HCT116 (cell line): ENCODE data around the gene MAP2K4. TPM values are rescaled to one million over a fixed set of nuclear protein-coding genes. Genes with fewer than 3 reads are reported as not detected.
A peak's percentile ranks its signal among the peaks of the same experiment; 100 is the strongest.

ENCODE experiments used
- ATAC-seq: fragments of 200-7000 bp; cut with Tn5 transposase; 2 replicates; pipeline ENCODE4 v1.9.1; 2020; ENCODE audit warnings: mild to moderate bottlenecking, moderate library complexity
- BruUV-seq: library from RNA; stranded (reverse); fragments of 400-500 nt; replicated peaks from 2 replicates; lab custom pipeline; 2021; lab: Mats Ljungman, UMichigan
- CTCF ChIA-PET: fragments of 300-600 bp; sonication (Branson Sonifier 250); formaldehyde crosslinking; loops from one replicate; lab custom pipeline; 2021; ENCODE audit warnings: antibody characterized with exemption; lab: Charles Lee
- POLR2A ChIA-PET: fragments of 300-600, 350-600 bp; sonication (Branson Sonifier 250); formaldehyde crosslinking; loops from one replicate; lab custom pipeline; 2021; ENCODE audit warnings: antibody characterized with exemption; lab: Charles Lee
- RAD21 ChIA-PET, 2 experiments: fragments of 300-600 bp; sonication (Branson Sonifier 250); formaldehyde crosslinking; loops; one replicate each; lab custom pipeline; 2023; ENCODE audit warnings: low total read pairs in 2 of 2; ENCODE audit not compliant: uncharacterized antibody in 2 of 2, unreplicated experiment in 2 of 2, low non-redundant PET in 1 of 2; lab: Charles Lee
- DNase-seq: peaks from one replicate; pipeline ENCODE4 v3.0.0-alpha.2; 2010; ENCODE audit warnings: low read depth, low spot score
- H2AFZ ChIP-seq: fragments of 200-600 bp; shearing (Covaris generic), sonication (generic); 2 replicates; pipeline ENCODE4 v1.6.1; 2017; ENCODE audit warnings: low read depth, mixed run types, mixed read lengths, antibody characterized with exemption, low read length; ENCODE audit not compliant: poor library complexity, severe bottlenecking
- H3K27ac ChIP-seq: 2 replicates; pipeline ENCODE4 v1.5.1; 2012; ENCODE audit warnings: low read depth, low read length
- H3K27me3 ChIP-seq: fragments of 200-600 bp; sonication (generic); 2 replicates; pipeline ENCODE4 v1.6.1; 2016; ENCODE audit warnings: mixed run types, low read length, mixed read lengths; ENCODE audit not compliant: insufficient read depth
- H3K36me3 ChIP-seq, 2 experiments: fragments of 200-500 bp in 1 of 2; fragments of 200-600 bp in 1 of 2; sonication (Bioruptor generic) in 1 of 2; sonication (generic) in 1 of 2; 2 replicates each; pipeline versions ENCODE4 v1.5.1 to v1.6.1; 2014 to 2016; ENCODE audit warnings: low read length in 2 of 2, inconsistent platforms in 1 of 2, mixed read lengths in 1 of 2, mixed run types in 1 of 2; ENCODE audit not compliant: insufficient read depth in 2 of 2, control insufficient read depth in 1 of 2
- H3K4me1 ChIP-seq, 2 experiments: fragments of 200-600 bp in 1 of 2; sonication (generic) in 1 of 2; 2 replicates each; pipeline versions ENCODE4 v1.5.1 to v1.6.1; 2012 to 2017; ENCODE audit warnings: low read length in 2 of 2, inconsistent platforms in 1 of 2, mild to moderate bottlenecking in 1 of 2, mixed read lengths in 1 of 2, mixed run types in 1 of 2, moderate library complexity in 1 of 2; ENCODE audit not compliant: insufficient read depth in 2 of 2, control insufficient read depth in 1 of 2
- H3K4me2 ChIP-seq: fragments of 200-600 bp; sonication (generic); 2 replicates; pipeline ENCODE4 v1.6.1; 2017; ENCODE audit warnings: mixed run types, low read length, mixed read lengths
- H3K4me3 ChIP-seq, 2 experiments: fragments of 200-600 bp in 1 of 2; sonication (generic) in 1 of 2; replicated peaks in 1 of 2; 2 replicates each; pipeline ENCODE4 v1.5.1; 2011 to 2016; ENCODE audit warnings: low read length in 2 of 2, control low read depth in 1 of 2, low read depth in 1 of 2, mild to moderate bottlenecking in 1 of 2, mixed read lengths in 1 of 2, mixed run types in 1 of 2
- H3K79me2 ChIP-seq: fragments of 200-600 bp; sonication (generic); 2 replicates; pipeline ENCODE4 v1.6.1; 2017; ENCODE audit warnings: mild to moderate bottlenecking, mixed run types, low read length, moderate library complexity, mixed read lengths; ENCODE audit not compliant: insufficient read depth
- H3K9ac ChIP-seq: fragments of 200-600 bp; sonication (generic); 2 replicates; pipeline ENCODE4 v1.6.1; 2016; ENCODE audit warnings: low read length, mixed read lengths
- H3K9me2 ChIP-seq: fragments of 200-600 bp; sonication (generic), shearing (Covaris generic); 2 replicates; pipeline ENCODE4 v1.6.1; 2017; ENCODE audit warnings: mixed run types, mild to moderate bottlenecking, moderate library complexity; ENCODE audit not compliant: insufficient read depth
- H3K9me3 ChIP-seq, 2 experiments: fragments of 200-500 bp in 1 of 2; fragments of 200-600 bp in 1 of 2; sonication (Bioruptor generic) in 1 of 2; sonication (generic) in 1 of 2; 2 replicates each; pipeline ENCODE4 v1.6.1; 2014 to 2017; ENCODE audit warnings: low read length in 2 of 2, mixed read lengths in 2 of 2, inconsistent platforms in 1 of 2, low read depth in 1 of 2, mild to moderate bottlenecking in 1 of 2, mixed run types in 1 of 2, moderate library complexity in 1 of 2; ENCODE audit not compliant: control insufficient read depth in 1 of 2, insufficient read depth in 1 of 2
- H4K20me1 ChIP-seq: fragments of 200-600 bp; sonication (generic), shearing (Covaris generic); 2 replicates; pipeline ENCODE4 v1.6.1; 2017; ENCODE audit warnings: mixed run types, mild to moderate bottlenecking, moderate library complexity; ENCODE audit not compliant: insufficient read depth
- FOSL1 ChIP-seq: IDR thresholded peaks from 2 replicates; pipeline ENCODE4 v1.6.1; 2012; ENCODE audit warnings: low read depth
- JUND ChIP-seq: IDR thresholded peaks from 2 replicates; pipeline ENCODE4 v1.6.1; 2012
- POLR2A ChIP-seq: IDR thresholded peaks from 2 replicates; pipeline ENCODE4 v1.7.0; 2011; ENCODE audit warnings: borderline replicate concordance; ENCODE audit not compliant: insufficient read depth, insufficient read length; ENCODE audit errors: extremely low read depth
- SP1 ChIP-seq: IDR thresholded peaks from 2 replicates; pipeline ENCODE4 v1.6.1; 2012; ENCODE audit warnings: low read depth
- intact Hi-C: fragments of 100-400 bp; cut with micrococcal nuclease; formaldehyde crosslinking; loops from 2 replicates; pipeline ENCODE4 v1.10.0; 2022
- total RNA-seq: library from RNA; stranded (reverse); gene quantifications from one replicate; pipeline ENCODE4 v1.2.1, GENCODE V29; 2021; ENCODE audit not compliant: unreplicated experiment
- TF ChIP-seq, protein P1 (sequence below), 3 experiments: fragments of 200-600 bp in 1 of 3; sonication (generic) in 1 of 3; IDR thresholded peaks in 2 of 3; conservative IDR thresholded peaks in 1 of 3; 2 replicates each; pipeline ENCODE4 v1.5.1; 2012 to 2017; ENCODE audit warnings: low read depth in 2 of 3, low read length in 2 of 3, antibody characterized with exemption in 1 of 3, borderline replicate concordance in 1 of 3, control low read depth in 1 of 3, mild to moderate bottlenecking in 1 of 3, mixed read lengths in 1 of 3, mixed run types in 1 of 3, moderate library complexity in 1 of 3; ENCODE audit not compliant: insufficient read depth in 1 of 3
- TF ChIP-seq, protein P2 (sequence below): IDR thresholded peaks from 2 replicates; pipeline ENCODE4 v1.6.1; 2011; ENCODE audit warnings: mild to moderate bottlenecking, low read length, moderate library complexity; ENCODE audit not compliant: insufficient replicate concordance; ENCODE audit errors: extremely low read depth

The MAP2K4 gene
- total RNA-seq, 1 experiment from 2014 or later, result 42.3 TPM

- peaks cover 12 to 14% of the 10 kb centered on the region in 2 experiments for H3K4me1 ChIP-seq
- DNase-seq, result no peak
- H4K20me1 ChIP-seq, result no peaks in the 10 kb centered on the region
- no peak overlapping the region for H3K4me3 ChIP-seq
- H3K9me3 ChIP-seq, result no peaks in the 10 kb centered on the region
- no peaks in the 10 kb centered on the region for H3K27me3 ChIP-seq
- BruUV-seq, result no TSS peak
- H3K36me3 ChIP-seq, result no peaks in the 10 kb centered on the region
- peak overlapping the region; percentile 45 for H3K4me2 ChIP-seq
- no peaks in the 10 kb centered on the region for H3K9me2 ChIP-seq
- ATAC-seq, result peak; percentile 68; the same call in 1 of the 2 replicates
- ChIA-PET POLR2A (no interaction called here), CTCF (no interaction called here)
- peaks cover 40% of the 10 kb centered on the region for H3K79me2 ChIP-seq
- TF ChIP-seq JUND, result peak; percentile 38
- TF ChIP-seq, protein P1, sequence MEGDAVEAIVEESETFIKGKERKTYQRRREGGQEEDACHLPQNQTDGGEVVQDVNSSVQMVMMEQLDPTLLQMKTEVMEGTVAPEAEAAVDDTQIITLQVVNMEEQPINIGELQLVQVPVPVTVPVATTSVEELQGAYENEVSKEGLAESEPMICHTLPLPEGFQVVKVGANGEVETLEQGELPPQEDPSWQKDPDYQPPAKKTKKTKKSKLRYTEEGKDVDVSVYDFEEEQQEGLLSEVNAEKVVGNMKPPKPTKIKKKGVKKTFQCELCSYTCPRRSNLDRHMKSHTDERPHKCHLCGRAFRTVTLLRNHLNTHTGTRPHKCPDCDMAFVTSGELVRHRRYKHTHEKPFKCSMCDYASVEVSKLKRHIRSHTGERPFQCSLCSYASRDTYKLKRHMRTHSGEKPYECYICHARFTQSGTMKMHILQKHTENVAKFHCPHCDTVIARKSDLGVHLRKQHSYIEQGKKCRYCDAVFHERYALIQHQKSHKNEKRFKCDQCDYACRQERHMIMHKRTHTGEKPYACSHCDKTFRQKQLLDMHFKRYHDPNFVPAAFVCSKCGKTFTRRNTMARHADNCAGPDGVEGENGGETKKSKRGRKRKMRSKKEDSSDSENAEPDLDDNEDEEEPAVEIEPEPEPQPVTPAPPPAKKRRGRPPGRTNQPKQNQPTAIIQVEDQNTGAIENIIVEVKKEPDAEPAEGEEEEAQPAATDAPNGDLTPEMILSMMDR (IDR thresholded peaks at IDR 0.05 in 2 of 3, conservative IDR thresholded peaks at IDR 0.05 in 1 of 3; ENCODE audit: borderline replicate concordance in 1 of 3, insufficient read depth in 1 of 3, low read depth in 2 of 3, low read length in 2 of 3), result no peak
- TF ChIP-seq, protein P2, sequence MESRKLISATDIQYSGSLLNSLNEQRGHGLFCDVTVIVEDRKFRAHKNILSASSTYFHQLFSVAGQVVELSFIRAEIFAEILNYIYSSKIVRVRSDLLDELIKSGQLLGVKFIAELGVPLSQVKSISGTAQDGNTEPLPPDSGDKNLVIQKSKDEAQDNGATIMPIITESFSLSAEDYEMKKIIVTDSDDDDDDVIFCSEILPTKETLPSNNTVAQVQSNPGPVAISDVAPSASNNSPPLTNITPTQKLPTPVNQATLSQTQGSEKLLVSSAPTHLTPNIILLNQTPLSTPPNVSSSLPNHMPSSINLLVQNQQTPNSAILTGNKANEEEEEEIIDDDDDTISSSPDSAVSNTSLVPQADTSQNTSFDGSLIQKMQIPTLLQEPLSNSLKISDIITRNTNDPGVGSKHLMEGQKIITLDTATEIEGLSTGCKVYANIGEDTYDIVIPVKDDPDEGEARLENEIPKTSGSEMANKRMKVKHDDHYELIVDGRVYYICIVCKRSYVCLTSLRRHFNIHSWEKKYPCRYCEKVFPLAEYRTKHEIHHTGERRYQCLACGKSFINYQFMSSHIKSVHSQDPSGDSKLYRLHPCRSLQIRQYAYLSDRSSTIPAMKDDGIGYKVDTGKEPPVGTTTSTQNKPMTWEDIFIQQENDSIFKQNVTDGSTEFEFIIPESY, result no peak
- 0 out of 2 replicates have a peak, but pooled peaks have one; percentile 16 for TF ChIP-seq SP1
- TF ChIP-seq FOSL1, result peak; percentile 43; the same call in 1 of the 2 replicates
- no peak for TF ChIP-seq POLR2A
- TF ChIP-seq, all 23 proteins: peak for 3
- RAD21 ChIA-PET, result no interaction called here
- no peak overlapping the region for H3K9ac ChIP-seq
- H2AFZ ChIP-seq, result no peak overlapping the region
- intact Hi-C loops, result no loop called here
- H3K27ac ChIP-seq, result no peak overlapping the region
Measured at GRCh38 chr17:12089809-12090384, 69.2 kb downstream of the MAP2K4 start.
